Suppressor macrophage (primary cell): ENCODE measurements around the gene METAP1D.
"Not testable (repeated sequence)": the region's sequence is repeated elsewhere in the genome, so short reads cannot be mapped to it uniquely, and the experiment has no call there.

Source experiments
- DNase-seq, 4 experiments: peaks; one replicate each; pipeline ENCODE4 v3.0.0-alpha.2; 2020 to 2022

The METAP1D gene

GRCh38 chr2:172103471-172104272 is 103.9 kb downstream of the METAP1D start:
- peak; percentile 83 to 92 (median 90) for DNase-seq

- DNase-seq, result peak in 1 of 4 experiments; percentile 24
Measured at GRCh38 chr2:172105471-172106107, 105.8 kb downstream of the METAP1D start.

DNA sequence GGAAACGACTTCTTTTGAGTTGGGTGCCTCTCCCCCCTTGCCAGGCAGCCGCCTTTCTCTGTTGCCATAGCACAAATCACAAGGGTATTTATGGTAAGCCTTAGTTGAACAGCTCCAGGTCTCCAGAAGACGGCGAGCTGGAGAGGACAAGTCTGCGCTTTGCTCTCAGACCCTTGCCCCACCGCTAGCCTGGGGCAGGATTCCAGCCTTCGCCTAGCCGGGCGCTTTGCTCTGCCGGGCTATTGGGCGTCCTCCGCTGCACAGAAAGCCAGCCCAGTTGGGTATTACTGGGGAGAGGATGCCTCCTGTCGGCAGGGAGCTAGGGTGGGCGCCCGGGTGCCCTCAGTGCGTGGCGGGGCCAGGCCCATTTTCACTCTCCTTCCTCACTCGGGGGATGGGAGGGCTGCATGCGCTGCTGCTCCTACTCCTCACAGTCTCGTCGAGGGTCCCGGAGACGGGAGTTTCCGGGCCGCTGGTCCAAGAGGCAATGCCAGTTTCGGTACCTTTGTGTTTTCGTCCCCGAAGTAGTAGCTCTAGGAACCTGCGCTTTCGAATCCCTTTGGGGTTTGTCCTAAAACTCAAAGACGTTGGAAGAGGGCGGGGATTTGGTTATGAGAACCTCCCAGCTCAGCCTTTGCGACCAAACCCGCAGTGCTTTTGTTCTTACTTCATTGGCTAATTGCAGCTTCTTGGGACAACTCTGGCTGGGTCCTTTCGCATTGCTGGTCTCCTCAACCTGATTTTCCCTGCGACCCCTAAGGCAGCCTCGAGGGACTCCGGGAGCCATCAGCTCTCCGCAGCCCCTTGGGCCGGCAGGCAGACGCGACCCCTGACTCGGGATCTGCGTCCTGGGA is 106.6 kb downstream of the METAP1D start:
- DNase-seq, result peak in 3 of 4 experiments; percentile 61 to 79 (median 71)

- no peak for DNase-seq
Measured at GRCh38 chr2:172107690-172108586, 108.2 kb downstream of the METAP1D start.

DNA sequence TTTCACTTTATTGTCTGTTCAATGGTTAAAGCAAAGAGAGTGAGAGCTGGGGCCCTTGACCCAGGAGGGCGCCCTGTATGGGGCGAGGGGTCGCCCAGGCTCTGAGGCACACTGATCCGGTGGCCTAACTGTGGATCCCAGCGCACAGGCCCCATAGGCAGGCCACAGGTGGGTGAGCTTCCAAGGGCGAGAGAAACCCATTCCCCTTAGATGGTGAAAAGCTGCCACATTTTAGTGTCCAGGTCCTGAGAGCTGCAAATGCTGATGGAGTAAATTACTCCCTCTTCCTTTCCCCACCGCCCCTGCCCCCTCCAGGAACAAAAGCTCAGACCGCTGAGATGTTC is 108.8 kb downstream of the METAP1D start:
- no peak for DNase-seq

GRCh38 chr2:172109256-172109987 is 109.7 kb downstream of the METAP1D start:
- DNase-seq, result no peak

GRCh38 chr2:172109988-172110811 is 110.4 kb downstream of the METAP1D start:
- no peak for DNase-seq

DNA sequence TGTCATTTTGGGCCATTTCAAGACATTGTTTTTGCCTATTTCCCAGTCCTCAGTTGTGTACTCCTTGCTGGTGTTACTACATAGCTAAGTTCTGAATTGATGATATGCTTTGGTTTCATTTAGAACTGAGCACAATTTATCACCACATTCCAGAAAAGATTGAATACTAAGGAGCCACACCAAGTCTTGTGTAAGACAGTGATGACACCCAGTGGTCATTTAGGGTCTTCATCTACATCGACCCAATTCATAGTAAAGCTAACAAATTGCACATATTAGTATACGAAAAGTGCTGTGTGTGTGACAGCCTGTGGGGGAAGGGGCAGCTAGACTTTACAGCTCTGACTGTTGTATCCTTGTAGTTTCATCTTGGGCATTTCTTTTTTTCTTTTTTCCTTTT is 113.9 kb downstream of the METAP1D start:
- no peak for DNase-seq

DNA sequence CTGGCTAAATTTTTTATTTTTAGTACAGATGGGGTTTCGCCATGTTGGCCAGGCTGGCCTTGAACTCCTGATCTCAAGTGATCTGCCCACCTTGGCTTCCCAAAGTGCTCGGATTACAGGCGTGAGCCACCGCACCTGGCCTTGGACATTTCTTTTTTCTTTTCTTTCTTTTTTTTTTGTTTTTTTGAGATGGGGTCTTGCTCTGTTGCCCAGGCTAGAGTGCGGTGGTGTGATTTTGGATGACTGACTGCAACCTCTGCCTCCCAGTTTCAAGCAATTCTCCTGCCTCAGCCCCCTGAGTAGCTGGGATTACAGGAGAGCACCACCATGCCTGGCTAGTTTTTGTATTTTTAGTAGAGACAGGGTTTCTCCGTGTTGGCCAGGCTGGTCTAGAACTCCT is 114.4 kb downstream of the METAP1D start:
- DNase-seq, result not testable (repeated sequence)

GRCh38 chr2:172114579-172114978 is 114.8 kb downstream of the METAP1D start:
- no peak for DNase-seq

DNA sequence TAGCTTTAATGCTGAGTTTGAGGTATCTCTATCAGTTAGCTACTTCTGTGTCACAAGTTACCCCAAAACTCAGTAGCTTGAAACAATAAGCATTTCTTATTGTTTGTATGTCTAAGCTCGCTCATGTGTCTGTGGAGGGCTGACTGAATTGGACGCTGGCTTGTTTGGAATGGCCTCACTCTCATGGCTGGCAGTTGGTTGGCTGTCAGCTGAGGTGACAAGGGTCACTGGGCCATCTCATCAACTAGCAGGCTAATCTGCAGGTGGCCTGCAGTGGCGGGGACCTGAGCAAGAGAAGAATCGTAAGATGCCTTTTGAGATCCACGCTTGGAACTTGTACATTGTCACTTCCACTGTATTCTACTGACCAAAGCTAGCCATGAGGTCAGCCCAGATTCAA is 116.4 kb downstream of the METAP1D start:
- no peak for DNase-seq

GRCh38 chr2:172119089-172119488 is 119.3 kb downstream of the METAP1D start:
- no peak for DNase-seq

DNA sequence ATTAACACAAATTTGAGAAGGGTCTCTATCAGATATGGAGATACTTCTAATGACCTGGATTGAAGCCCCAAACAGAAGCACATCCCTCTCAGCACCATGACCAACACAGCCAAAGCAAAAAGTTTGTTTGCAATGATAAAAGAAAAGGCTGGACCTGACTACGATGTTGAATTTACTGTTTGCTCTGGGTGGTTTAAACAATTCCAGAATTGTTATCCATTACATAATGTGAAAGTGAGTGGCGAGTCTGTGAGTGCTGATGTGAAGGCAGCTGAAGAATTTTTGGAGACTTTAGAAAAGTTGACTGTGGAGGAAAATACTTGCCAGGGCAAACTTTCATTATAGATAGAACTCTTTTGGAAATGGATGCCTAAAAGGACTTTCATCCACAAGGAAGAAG is 120.4 kb downstream of the METAP1D start:
- no peak for DNase-seq

GRCh38 chr2:172128484-172128883 is 128.7 kb downstream of the METAP1D start:
- no peak for DNase-seq

- no peak for DNase-seq
Measured at GRCh38 chr2:172129404-172129803, 129.7 kb downstream of the METAP1D start.
